HG02973 (cell line): ENCODE measurements around the gene GALT.

ENCODE experiments used
- ATAC-seq: cut with Tn5 transposase; IDR thresholded peaks from one replicate; pipeline ENCODE4 v1.9.1; 2021; ENCODE audit warnings: moderate library complexity; ENCODE audit not compliant: unreplicated experiment

Gene GALT

DNA sequence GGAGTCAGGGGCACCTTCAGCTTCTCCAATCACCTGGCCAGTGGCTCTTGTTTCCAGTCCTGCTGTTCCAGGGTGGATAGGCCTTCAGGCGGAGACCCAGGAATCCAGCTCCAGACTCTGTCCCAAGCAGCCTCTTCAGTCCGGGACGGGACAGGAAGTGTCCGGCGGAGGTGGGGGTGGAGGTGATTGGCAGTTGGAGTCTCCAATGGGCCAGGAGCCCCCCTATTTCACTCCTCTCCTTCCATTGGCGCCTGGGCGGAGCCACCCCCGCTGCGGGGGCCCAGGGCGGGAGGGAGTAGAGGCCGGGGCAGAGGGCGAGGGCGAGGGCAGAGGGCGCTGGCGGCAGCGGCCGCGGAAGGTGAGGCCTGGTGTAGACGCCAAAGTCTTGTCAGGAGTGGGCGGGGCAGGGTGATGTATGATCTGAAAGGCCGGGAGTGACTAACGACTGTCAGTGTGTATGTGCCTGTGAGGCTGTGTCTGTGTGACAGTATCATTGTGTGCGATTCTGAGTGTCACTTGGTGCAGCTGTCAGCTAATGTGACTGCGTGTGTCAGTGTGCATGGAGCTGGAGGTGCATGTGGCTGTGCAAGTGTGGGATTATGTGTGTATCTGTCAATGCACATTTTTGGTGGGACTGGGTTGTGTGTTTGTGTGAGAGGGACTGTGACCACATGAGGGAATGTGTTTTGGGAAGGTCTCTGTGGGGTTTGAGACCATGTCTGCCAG lies 5.6 kb downstream of the GALT start, which contains the start of gene IL11RA:
TSS of gene IL11RA (plus strand) at position 310 of the 726 bp plus-strand sequence. CDS start 3,033 bp downstream, outside the sequence.
- ATAC-seq = no peak

DNA sequence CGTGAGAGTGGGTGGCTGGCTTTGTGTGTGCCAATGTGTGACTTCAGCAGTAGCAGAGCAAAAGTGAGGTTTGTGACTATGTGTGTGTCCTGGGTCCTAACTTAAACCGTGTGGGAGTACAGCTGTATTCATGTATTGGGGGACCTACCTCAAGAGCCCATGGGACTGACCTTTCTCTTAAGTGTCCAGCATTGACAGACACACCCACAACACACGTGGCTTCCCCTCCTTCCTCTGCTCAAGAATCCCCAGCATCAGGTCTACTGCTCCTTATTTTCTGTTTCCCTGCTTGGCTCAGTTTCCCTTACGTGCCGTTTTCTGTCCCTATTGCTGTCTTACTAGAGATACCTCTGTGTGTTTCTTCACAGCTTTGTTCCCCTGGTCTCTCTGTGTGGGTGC lies 6.1 kb downstream of the GALT start:
- ATAC-seq = no peak

- no peak for ATAC-seq
Measured at GRCh38 chr9:34653151-34654072, 6.9 kb downstream of the GALT start.

GRCh38 chr9:34654323-34655051 lies 8.0 kb downstream of the GALT start:
- ATAC-seq = no peak

DNA sequence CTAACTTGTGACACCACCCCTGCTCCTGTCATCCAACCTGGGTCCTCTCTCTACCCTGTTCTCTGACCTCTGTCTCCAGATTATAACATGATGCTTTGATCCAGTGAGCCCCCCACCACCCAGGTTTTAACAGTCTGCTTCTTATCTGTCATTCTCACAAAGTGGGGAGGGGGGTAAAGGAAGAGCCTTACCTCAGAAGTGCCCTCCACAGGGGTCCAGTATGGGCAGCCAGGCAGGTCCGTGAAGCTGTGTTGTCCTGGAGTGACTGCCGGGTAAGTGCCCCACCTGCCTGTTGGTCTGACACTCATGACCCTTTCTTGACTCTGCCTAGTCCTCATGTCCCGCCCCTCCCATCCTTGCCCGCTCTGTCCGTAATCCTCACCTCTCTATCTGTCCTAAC lies 8.9 kb downstream of the GALT start:
- no peak for ATAC-seq

DNA sequence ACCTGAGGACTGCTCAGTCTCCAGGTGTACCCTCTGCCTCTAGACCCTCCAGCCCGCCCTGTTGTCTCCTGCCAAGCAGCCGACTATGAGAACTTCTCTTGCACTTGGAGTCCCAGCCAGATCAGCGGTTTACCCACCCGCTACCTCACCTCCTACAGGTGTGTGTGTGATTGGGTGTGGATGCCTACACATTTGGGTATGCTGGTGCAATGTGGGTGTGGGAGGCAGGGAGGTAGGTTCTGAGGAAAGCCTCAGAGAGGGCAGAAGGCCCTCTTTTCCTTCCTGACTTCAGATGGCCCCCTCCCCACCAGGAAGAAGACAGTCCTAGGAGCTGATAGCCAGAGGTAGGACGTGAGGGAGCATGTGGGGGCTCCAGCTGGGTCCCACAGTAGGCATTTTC lies 10.5 kb downstream of the GALT start:
- no peak for ATAC-seq

DNA sequence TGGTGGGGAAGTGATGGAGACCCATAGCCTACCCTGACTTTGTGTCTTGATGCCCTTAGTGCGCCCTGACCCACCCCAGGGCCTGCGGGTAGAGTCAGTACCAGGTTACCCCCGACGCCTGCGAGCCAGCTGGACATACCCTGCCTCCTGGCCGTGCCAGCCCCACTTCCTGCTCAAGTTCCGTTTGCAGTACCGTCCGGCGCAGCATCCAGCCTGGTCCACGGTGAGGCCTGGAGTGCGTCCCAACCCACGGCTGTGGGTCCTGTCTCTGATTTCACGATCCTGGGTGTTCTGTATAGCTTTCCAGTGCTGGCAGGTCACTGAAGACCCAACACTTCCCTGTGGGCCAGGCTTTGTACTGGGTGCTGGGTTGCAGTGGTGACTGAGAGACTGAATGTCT lies 12.0 kb downstream of the GALT start:
- no peak for ATAC-seq

DNA sequence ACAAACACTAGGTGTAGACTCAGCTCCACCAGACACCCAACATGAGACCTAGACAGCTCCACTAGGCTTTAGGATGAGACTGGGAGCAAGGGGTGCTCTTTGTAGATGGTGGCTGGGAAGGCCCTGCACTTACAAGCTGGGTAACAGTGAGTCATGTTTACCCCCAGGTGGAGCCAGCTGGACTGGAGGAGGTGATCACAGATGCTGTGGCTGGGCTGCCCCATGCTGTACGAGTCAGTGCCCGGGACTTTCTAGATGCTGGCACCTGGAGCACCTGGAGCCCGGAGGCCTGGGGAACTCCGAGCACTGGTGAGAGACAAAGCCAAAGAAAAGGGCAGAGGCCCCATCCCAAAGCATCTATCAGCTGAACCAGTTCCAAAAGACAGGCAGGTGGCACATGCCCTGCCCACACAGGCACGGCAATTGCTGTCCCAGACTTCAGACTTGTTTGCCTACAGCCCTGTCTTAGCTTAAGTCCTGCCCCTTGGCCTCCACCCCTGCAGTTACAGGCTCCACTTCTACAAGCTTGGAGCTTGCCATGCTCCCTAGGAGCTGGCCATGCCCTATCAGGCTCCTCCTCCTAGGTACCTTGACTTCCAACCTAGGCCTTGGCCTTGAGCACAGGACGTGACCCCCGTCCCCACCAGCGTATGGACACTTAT lies 13.2 kb downstream of the GALT start:
- no peak for ATAC-seq

- no peak for ATAC-seq
Measured at GRCh38 chr9:34662526-34663302, 16.2 kb downstream of the GALT start, which contains the start of gene CCL27. CCL27 (minus strand) TSS chr9:34662657; CDS start chr9:34662633, 24 bp downstream.

DNA sequence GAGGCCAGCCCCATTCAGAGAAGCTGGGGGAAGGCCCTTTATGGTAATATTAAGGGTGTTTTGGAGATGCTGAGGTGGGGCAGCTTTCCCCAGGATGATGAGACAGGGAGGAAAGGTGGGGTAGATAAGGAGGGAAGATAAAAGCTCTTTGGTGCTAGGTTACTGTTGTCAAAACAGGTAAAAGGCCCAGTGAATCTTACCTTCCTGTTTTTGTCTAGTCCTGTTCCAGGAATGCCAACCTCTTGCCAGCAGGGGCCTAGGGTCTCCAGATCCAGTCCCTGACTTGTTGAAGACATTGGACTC lies 16.8 kb downstream of the GALT start:
- ATAC-seq = no peak

GRCh38 chr9:34664281-34665066 lies 18.0 kb downstream of the GALT start:
- ATAC-seq = peak; percentile 51

GRCh38 chr9:34665067-34665380 lies 18.5 kb downstream of the GALT start:
- peak; percentile 11 for ATAC-seq

DNA sequence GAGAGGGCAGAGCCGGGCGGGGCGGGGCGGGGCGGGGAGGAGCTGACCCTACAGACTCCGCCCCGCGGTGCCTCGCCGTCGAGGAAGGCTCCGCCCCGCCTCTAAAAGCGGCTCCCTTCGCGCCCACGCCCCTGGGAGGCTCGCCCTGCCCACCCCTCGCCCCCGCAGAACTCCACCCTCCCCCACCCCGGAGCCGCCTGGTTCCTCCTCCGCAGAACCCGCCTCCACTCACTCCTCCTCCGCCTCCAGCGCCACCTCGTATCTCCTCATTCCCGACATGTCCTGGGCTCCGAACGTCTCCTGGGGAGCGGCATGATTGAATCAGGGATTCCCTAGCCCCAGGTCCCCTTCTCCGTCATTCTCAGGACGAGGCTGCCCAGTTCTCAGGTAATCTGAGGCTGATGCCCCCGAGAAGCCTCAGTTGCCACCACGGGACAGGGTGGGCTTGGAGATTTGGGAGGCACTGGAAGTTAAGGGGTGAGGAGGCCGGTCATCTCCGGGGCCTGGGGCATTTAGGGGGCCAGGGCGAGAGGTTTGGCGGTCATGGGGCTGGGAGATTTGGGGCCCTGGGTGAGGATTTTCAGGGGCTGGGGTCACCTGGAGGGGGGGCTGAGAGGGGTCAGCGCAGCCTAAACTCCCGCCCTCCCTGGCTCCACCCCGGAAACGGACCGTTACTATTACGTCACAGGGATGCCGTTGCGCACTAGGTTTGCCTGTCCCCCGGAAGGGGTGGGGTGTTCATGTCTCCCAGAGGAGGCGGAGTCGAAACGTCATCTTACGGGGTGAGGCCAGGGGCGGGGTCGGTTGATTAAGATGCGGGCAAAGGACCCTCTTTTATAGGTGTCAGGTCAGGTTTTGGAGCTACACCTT lies 19.1 kb downstream of the GALT start:
- peak; percentile 44 for ATAC-seq

GRCh38 chr9:34669809-34670562 lies 23.5 kb downstream of the GALT start:
- no peak for ATAC-seq

DNA sequence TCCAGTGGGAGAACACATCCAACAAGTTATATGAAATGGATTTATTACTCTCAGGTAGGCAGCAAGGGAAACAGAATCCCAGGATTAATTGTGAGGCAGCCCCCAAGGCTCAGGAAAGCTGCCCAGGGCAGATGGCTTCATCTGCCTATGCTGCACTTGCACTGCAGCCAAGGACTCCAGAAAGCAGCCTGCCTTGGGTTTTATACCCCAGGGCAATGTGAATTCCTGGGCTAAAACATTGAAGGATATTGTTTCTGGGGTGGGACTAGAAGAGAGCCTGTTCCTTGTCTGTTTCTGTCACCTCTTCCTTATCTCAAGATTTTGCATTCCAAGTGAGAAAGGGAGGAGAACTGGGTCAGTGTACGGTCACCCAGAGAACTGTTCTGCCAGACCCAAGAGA lies 24.8 kb downstream of the GALT start:
- no peak for ATAC-seq

DNA sequence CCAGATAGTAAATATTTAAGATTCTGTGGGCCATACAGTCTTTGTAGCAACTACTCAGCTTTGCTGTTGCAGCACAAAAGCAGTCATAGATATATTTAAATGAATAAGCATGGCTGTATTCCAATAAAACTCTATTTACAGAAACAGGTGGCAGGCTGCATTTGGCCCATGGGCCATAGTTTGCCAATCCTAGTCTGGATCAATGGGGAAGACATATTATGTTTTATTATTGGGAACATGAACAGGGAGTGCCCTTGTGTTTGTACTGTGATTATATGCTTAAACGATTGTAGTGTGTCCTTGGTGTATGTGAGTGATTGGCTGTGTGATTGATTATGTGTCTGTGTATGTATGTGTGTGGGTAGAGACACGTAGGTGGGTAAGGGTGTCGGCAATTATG lies 28.0 kb downstream of the GALT start:
- no peak for ATAC-seq

- no peak for ATAC-seq
Measured at GRCh38 chr9:34675048-34675714, 28.7 kb downstream of the GALT start.
